HG03571 (cell line): ENCODE measurements around the gene FRMD4B.

Experiments
- ATAC-seq: cut with Tn5 transposase; IDR thresholded peaks from one replicate; pipeline ENCODE4 v1.9.1; 2021; ENCODE audit not compliant: unreplicated experiment

FRMD4B gene

GRCh38 chr3:69142090-69142489 lies 243.8 kb downstream of the FRMD4B start:
- no peak for ATAC-seq

- ATAC-seq, result no peak
Observed at GRCh38 chr3:69141313-69141712, 244.6 kb downstream of the FRMD4B start.

GRCh38 chr3:69137412-69137811 lies 248.5 kb downstream of the FRMD4B start:
- no peak for ATAC-seq

- ATAC-seq, result no peak
Observed at GRCh38 chr3:69137005-69137404, 248.9 kb downstream of the FRMD4B start.

- ATAC-seq, result peak; percentile 61
Observed at GRCh38 chr3:69130689-69131088, 255.2 kb downstream of the FRMD4B start.

GRCh38 chr3:69129531-69129930 lies 256.4 kb downstream of the FRMD4B start:
- ATAC-seq, result no peak

- ATAC-seq, result no peak
Observed at GRCh38 chr3:69128509-69128908, 257.4 kb downstream of the FRMD4B start.

- no peak for ATAC-seq
Observed at GRCh38 chr3:69126999-69127398, 258.9 kb downstream of the FRMD4B start.

GRCh38 chr3:69126216-69126615 lies 259.7 kb downstream of the FRMD4B start:
- ATAC-seq, result no peak

- ATAC-seq, result no peak
Observed at GRCh38 chr3:69122403-69122802, 263.5 kb downstream of the FRMD4B start, which contains the start of gene LMOD3. TSS of gene LMOD3 (minus strand) at chr3:69122595. CDS start at chr3:69122386, 209 bp downstream.

GRCh38 chr3:69121950-69122349 lies 263.9 kb downstream of the FRMD4B start:
- no peak for ATAC-seq

- ATAC-seq, result no peak
Observed at GRCh38 chr3:69121513-69121912, 264.4 kb downstream of the FRMD4B start.

- ATAC-seq, result peak; percentile 72
Observed at GRCh38 chr3:69120879-69121464, 264.9 kb downstream of the FRMD4B start.
